GM12878 (cell line): ENCODE results near the gene MIF. TPM values are rescaled to one million over a fixed set of nuclear protein-coding genes. Genes with fewer than 3 reads are reported as not detected.
A peak's percentile ranks its signal among the peaks of the same experiment; 100 is the strongest.

ENCODE experiments used
- ATAC-seq: fragments of 200-7000 bp; cut with Tn5 transposase; 3 replicates; pipeline ENCODE4 v1.9.1; 2020; ENCODE audit warnings: mild to moderate bottlenecking, moderate library complexity
- BruUV-seq: library from RNA; stranded (reverse); fragments of 400-500 nt; replicated peaks from 2 replicates; lab custom pipeline; 2021; lab: Mats Ljungman, UMichigan
- CTCF ChIA-PET: fragments of 300-600 bp; sonication (Branson Sonifier 250); formaldehyde crosslinking; extraction: SDS; loops from one replicate; lab custom pipeline; 2021; ENCODE audit warnings: inconsistent platforms; lab: Yijun Ruan, JAX
- POLR2A ChIA-PET: fragments of 350-600 bp; formaldehyde crosslinking; extraction: SDS; loops from one replicate; lab custom pipeline; 2021; ENCODE audit warnings: inconsistent platforms; lab: Charles Lee
- RAD21 ChIA-PET: fragments of 300-600 bp; sonication (Branson Sonifier 250); formaldehyde crosslinking; loops from one replicate; lab custom pipeline; 2023; ENCODE audit warnings: antibody characterized with exemption; ENCODE audit not compliant: unreplicated experiment; lab: Charles Lee
- SMC1A ChIA-PET: fragments of 300-600 bp; sonication (Branson Sonifier 250); formaldehyde crosslinking; loops from one replicate; lab custom pipeline; 2023; ENCODE audit not compliant: unreplicated experiment, uncharacterized antibody; lab: Charles Lee
- DNase-seq: peaks from one replicate; pipeline ENCODE4 v3.0.0-alpha.2; 2011; ENCODE audit warnings: low read depth, low spot score
- FAIRE-seq: peaks from 3 replicates; lab custom pipeline; 2011; peaks lifted over from hg19 to GRCh38; lab: Jason Lieb, UNC
- H2AFZ ChIP-seq: 2 replicates; pipeline ENCODE4 v1.6.0; 2011; ENCODE audit warnings: low read depth, low read length, control low read depth; ENCODE audit not compliant: control insufficient read depth
- H3K27ac ChIP-seq: 2 replicates; pipeline ENCODE4 v1.5.1; 2011; ENCODE audit warnings: control low read depth; ENCODE audit not compliant: control insufficient read depth, insufficient read depth
- H3K27me3 ChIP-seq, 2 experiments: replicated peaks in 1 of 2; 2 replicates each; pipeline versions ENCODE4 v1.6.0 to v1.6.1; 2011; ENCODE audit warnings: low read length in 1 of 2; ENCODE audit not compliant: control insufficient read depth in 2 of 2, insufficient read depth in 2 of 2
- H3K36me3 ChIP-seq, 2 experiments: 2 replicates each; pipeline ENCODE4 v1.5.1; 2011; ENCODE audit warnings: low read length in 1 of 2; ENCODE audit not compliant: control insufficient read depth in 2 of 2, insufficient read depth in 2 of 2
- H3K4me1 ChIP-seq: 2 replicates; pipeline ENCODE4 v1.6.1; 2011; ENCODE audit warnings: mild to moderate bottlenecking, low read length, moderate library complexity, mixed read lengths; ENCODE audit not compliant: control insufficient read depth, insufficient read depth
- H3K4me2 ChIP-seq: 2 replicates; pipeline ENCODE4 v1.6.0; 2011; ENCODE audit warnings: control low read depth; ENCODE audit not compliant: control insufficient read depth, insufficient read depth
- H3K4me3 ChIP-seq: fragments of 200-600 bp; sonication (generic); 2 replicates; pipeline ENCODE4 v1.5.1; 2016
- H3K79me2 ChIP-seq: 2 replicates; pipeline ENCODE4 v1.6.0; 2011; ENCODE audit warnings: low read length; ENCODE audit not compliant: control insufficient read depth, insufficient read depth
- H3K9ac ChIP-seq: 2 replicates; pipeline ENCODE4 v1.8.0; 2011; ENCODE audit warnings: low read length, control low read depth, mixed read lengths; ENCODE audit not compliant: control insufficient read depth, insufficient read depth
- H3K9me3 ChIP-seq: replicated peaks from 3 replicates; pipeline ENCODE4 v1.5.1; 2011; ENCODE audit warnings: mild to moderate bottlenecking, low read length; ENCODE audit not compliant: control insufficient read depth, insufficient read depth
- H4K20me1 ChIP-seq: 2 replicates; pipeline ENCODE4 v1.6.0; 2011; ENCODE audit not compliant: control insufficient read depth, insufficient read depth
- CBX5 ChIP-seq: sonication (generic); IDR thresholded peaks from 2 replicates; pipeline ENCODE4 v1.6.1; 2016; ENCODE audit warnings: low read depth, moderate library complexity, mild to moderate bottlenecking, inconsistent platforms
- FOXK2 ChIP-seq: fragments of 450-650 bp; IDR thresholded peaks from 2 replicates; pipeline ENCODE4 v1.6.1; 2017; ENCODE audit warnings: mild to moderate bottlenecking, moderate library complexity
- KLF5 ChIP-seq: fragments of 450-650 bp; IDR thresholded peaks from 2 replicates; pipeline ENCODE4 v1.6.1; 2014; ENCODE audit warnings: mild to moderate bottlenecking; ENCODE audit not compliant: partially characterized antibody
- SREBF1 ChIP-seq: IDR thresholded peaks from 2 replicates; pipeline ENCODE4 v1.6.1; 2012; ENCODE audit warnings: mild to moderate bottlenecking, low read length
- SREBF2 ChIP-seq: IDR thresholded peaks from 2 replicates; pipeline ENCODE4 v1.6.1; 2012; ENCODE audit warnings: mild to moderate bottlenecking, low read length
- ZBTB11 ChIP-seq: fragments of 450-650 bp; formaldehyde crosslinking; IDR thresholded peaks from 2 replicates; pipeline ENCODE4 v1.5.0; 2022; ENCODE audit warnings: mild to moderate bottlenecking, missing genetic modification characterization
- WGBS: methylation state at CpG from one replicate; pipeline ENCODE4 v1.1.6; 2016; ENCODE audit warnings: low lambda C conversion rate; ENCODE audit not compliant: insufficient replicate concordance, insufficient coverage; ENCODE audit errors: missing lambda C conversion rate; 5-methylcytosine and 5-hydroxymethylcytosine counted together
- in situ Hi-C: fragments of 300-500 bp; cut with MboI; formaldehyde crosslinking; loops from 9 replicates; pipeline ENCODE4 v1.14.3; 2018; ENCODE audit warnings: mixed read lengths
- intact Hi-C: fragments of 100-400 bp; cut with micrococcal nuclease; formaldehyde crosslinking; loops from one replicate; pipeline ENCODE4 v1.14.2; 2022; ENCODE audit not compliant: unreplicated experiment
- polyA plus RNA-seq, 11 experiments: library from polyadenylated mRNA; depleted of rRNA in 4 of 11; unstranded in 6 of 11; stranded (reverse) in 5 of 11; fragments of >200 nt; fragmentation: Nextera tagmentation in 4 of 11; fragmentation: Illumina TruSeq in 1 of 11; extraction: Ambion mirVana in 4 of 11; extraction: Trizol in 1 of 11; gene quantifications; 1 replicate in 1 of 11; 2 replicates in 10 of 11; pipeline versions ENCODE4 v1.2.1 to v1.2.3, GENCODE V29; 2011 to 2016; ENCODE audit warnings: inconsistent platforms in 2 of 11, missing spikeins in 2 of 11, low read depth in 1 of 11
- total RNA-seq, 4 experiments: library from RNA; depleted of rRNA in 3 of 4; stranded (reverse); fragments of >200 nt in 3 of 4; fragmentation: Illumina TruSeq in 1 of 4; extraction: Trizol in 1 of 4; gene quantifications; 2 replicates each; pipeline versions ENCODE4 v1.2.1 to v1.2.3, GENCODE V29; 2013 to 2021

The MIF gene
- total and polyA plus RNA-seq, 10 of the 15 experiments (the other 5 are each of a cell fraction or from before 2014, with no cell fraction given): 37.7 to 2,972 (median 766) TPM

- ChIA-PET POLR2A (no interaction called here), CTCF (no interaction called here), SMC1A (no interaction called here), RAD21 (no interaction called here)
- ATAC-seq (no peak), FAIRE-seq (no peak), DNase-seq (no peak)
- H3K4me3 ChIP-seq: no peak overlapping the region
- 98% methylated on average over 5 of the region's 6 CpGs for WGBS
- in situ Hi-C loops: loop anchor here (5.0 kb wide), 1 partner anchor 47 kb away; the partner anchor contains the start of gene DDT
- peaks cover 10% of the 10 kb centered on the region for H3K9me3 ChIP-seq
- no peaks in the 10 kb centered on the region for H3K4me1 ChIP-seq
- no peaks in the 10 kb centered on the region for H4K20me1 ChIP-seq
- intact Hi-C loops: loop anchor here (5.0 kb wide), 1 partner anchor 47 kb away; the partner anchor contains the start of gene DDT
- peaks cover 3 to 34% of the 10 kb centered on the region in 2 experiments for H3K36me3 ChIP-seq
- H3K9ac ChIP-seq: no peak overlapping the region
- TF ChIP-seq FOXK2 (no peak), CBX5 (0 out of 2 replicates have a peak, but pooled peaks have one; percentile 84), SREBF2 (no peak), KLF5 (no peak), SREBF1 (no peak)
- no peak overlapping the region for H3K4me2 ChIP-seq
- H3K27ac ChIP-seq: no peak overlapping the region
- H3K27me3 ChIP-seq: no peaks in the 10 kb centered on the region
- H3K79me2 ChIP-seq: no peaks in the 10 kb centered on the region; the same call in 1 of the 2 replicates
- no TSS peak for BruUV-seq
- H2AFZ ChIP-seq: no peak overlapping the region
Observed at GRCh38 chr22:23925020-23925606, 30.9 kb downstream of the MIF start.

- no TSS peak for BruUV-seq
- Histone ChIP-seq H4K20me1 (no peaks in the 10 kb centered on the region), H2AFZ (no peak overlapping the region), H3K9ac (no peak overlapping the region), H3K79me2 (no peaks in the 10 kb centered on the region; the same call in 1 of the 2 replicates), H3K27me3 (no peaks in the 10 kb centered on the region), H3K4me1 (no peaks in the 10 kb centered on the region), H3K4me3 (no peak overlapping the region), H3K27ac (no peak overlapping the region), H3K36me3 (peaks cover 3 to 34% of the 10 kb centered on the region in 2 experiments), H3K9me3 (peaks cover 10% of the 10 kb centered on the region), H3K4me2 (no peak overlapping the region)
- in situ Hi-C loops (loop anchor here (5.0 kb wide), 1 partner anchor 46 kb away; the partner anchor contains the start of gene DDT), intact Hi-C loops (loop anchor here (5.0 kb wide), 1 partner anchor 46 kb away; the partner anchor contains the start of gene DDT)
- WGBS: 77% methylated on average over 14 of the region's 14 CpGs
- DNase-seq: no peak
- FAIRE-seq: no peak
- ChIA-PET SMC1A (no interaction called here), RAD21 (no interaction called here), CTCF (no interaction called here), POLR2A (no interaction called here)
- ATAC-seq: no peak
- no peak for TF ChIP-seq ZBTB11
- TF ChIP-seq, all 136 proteins: peak for 0
Observed at GRCh38 chr22:23926561-23926960, 32.4 kb downstream of the MIF start.
